Fibroblast of lung (primary cell): ENCODE results near the gene ARL15. TPM values are rescaled to one million over a fixed set of nuclear protein-coding genes. Genes with fewer than 3 reads are reported as not detected.

Experiments used
- DNase-seq, 2 donors: peaks; one replicate each; pipeline versions ENCODE4 v3.0.0 to v3.0.0-alpha.2; 2010; ENCODE audit warnings: low read depth in 2 of 2
- H2AFZ ChIP-seq: 2 replicates; pipeline ENCODE4 v1.5.1; 2012; ENCODE audit warnings: low read length, control low read depth, inconsistent platforms
- H3K27ac ChIP-seq: 2 replicates; pipeline ENCODE4 v1.5.1; 2011; ENCODE audit warnings: low read length, control low read depth; ENCODE audit not compliant: insufficient read depth
- H3K27me3 ChIP-seq: 2 replicates; pipeline ENCODE4 v1.5.1; 2011; ENCODE audit warnings: mild to moderate bottlenecking, low read length; ENCODE audit not compliant: control insufficient read depth, insufficient read depth
- H3K36me3 ChIP-seq: 2 replicates; pipeline ENCODE4 v1.5.1; 2011; ENCODE audit warnings: low read length; ENCODE audit not compliant: control insufficient read depth, insufficient read depth
- H3K4me1 ChIP-seq: 2 replicates; pipeline ENCODE4 v1.5.1; 2011; ENCODE audit warnings: low read length; ENCODE audit not compliant: control insufficient read depth, insufficient read depth; ENCODE audit errors: extremely low read depth
- H3K4me2 ChIP-seq: 2 replicates; pipeline ENCODE4 v1.5.1; 2011; ENCODE audit warnings: low read length, control low read depth; ENCODE audit not compliant: insufficient read depth; ENCODE audit errors: extremely low read depth
- H3K4me3 ChIP-seq, 4 experiments: fragments of 200-600 bp in 1 of 4; sonication (generic) in 1 of 4; replicated peaks in 1 of 4; 2 replicates each; pipeline ENCODE4 v1.5.1; 2011 to 2016; ENCODE audit warnings: low read length in 4 of 4, low read depth in 3 of 4, mild to moderate bottlenecking in 3 of 4, control low read depth in 2 of 4, inconsistent platforms in 1 of 4, mixed read lengths in 1 of 4; ENCODE audit not compliant: insufficient read depth in 1 of 4; ENCODE audit errors: control extremely low read depth in 1 of 4
- H3K79me2 ChIP-seq: 2 replicates; pipeline ENCODE4 v1.5.1; 2012; ENCODE audit warnings: mild to moderate bottlenecking, low read length, inconsistent platforms; ENCODE audit not compliant: control insufficient read depth, insufficient read depth
- H3K9ac ChIP-seq: 2 replicates; pipeline ENCODE4 v1.5.1; 2011; ENCODE audit warnings: mild to moderate bottlenecking, low read length, control low read depth; ENCODE audit not compliant: insufficient read depth
- H3K9me3 ChIP-seq: 2 replicates; pipeline ENCODE4 v1.5.1; 2012; ENCODE audit warnings: low read depth, low read length; ENCODE audit not compliant: control insufficient read depth, insufficient read depth
- H4K20me1 ChIP-seq: 2 replicates; pipeline ENCODE4 v1.5.1; 2011; ENCODE audit warnings: low read length; ENCODE audit not compliant: control insufficient read depth, insufficient read depth; ENCODE audit errors: extremely low read depth
- EZH2 ChIP-seq: IDR thresholded peaks from 2 replicates; pipeline ENCODE4 v1.5.1; 2012; ENCODE audit warnings: low read length, control low read depth, mild to moderate bottlenecking; ENCODE audit errors: missing control alignments
- polyA plus RNA-seq, 2 donors: library from polyadenylated mRNA; depleted of rRNA in 1 of 2; stranded (reverse) in 1 of 2; unstranded in 1 of 2; fragments of >200 nt; gene quantifications; 2 replicates each; pipeline ENCODE4 v1.2.1, GENCODE V29; 2011 to 2012; ENCODE audit warnings: missing spikeins in 1 of 2
- total RNA-seq: library from RNA; depleted of rRNA; stranded (reverse); fragments of >200 nt; gene quantifications from 2 replicates; pipeline ENCODE4 v1.2.1, GENCODE V29; 2014
- TF ChIP-seq, protein P1 (sequence below), 2 donors: IDR thresholded peaks in 1 of 2; conservative IDR thresholded peaks in 1 of 2; 1 replicate in 1 of 2; 2 replicates in 1 of 2; pipeline ENCODE4 v1.5.1; 2011 to 2012; ENCODE audit warnings: low read length in 2 of 2, control low read depth in 1 of 2, inconsistent platforms in 1 of 2, low read depth in 1 of 2, mild to moderate bottlenecking in 1 of 2

The ARL15 gene
- total and polyA plus RNA-seq, 2 donors (not counting 1 experiment from before 2014, with no cell fraction given), result 20.6 to 28.7 TPM

DNA sequence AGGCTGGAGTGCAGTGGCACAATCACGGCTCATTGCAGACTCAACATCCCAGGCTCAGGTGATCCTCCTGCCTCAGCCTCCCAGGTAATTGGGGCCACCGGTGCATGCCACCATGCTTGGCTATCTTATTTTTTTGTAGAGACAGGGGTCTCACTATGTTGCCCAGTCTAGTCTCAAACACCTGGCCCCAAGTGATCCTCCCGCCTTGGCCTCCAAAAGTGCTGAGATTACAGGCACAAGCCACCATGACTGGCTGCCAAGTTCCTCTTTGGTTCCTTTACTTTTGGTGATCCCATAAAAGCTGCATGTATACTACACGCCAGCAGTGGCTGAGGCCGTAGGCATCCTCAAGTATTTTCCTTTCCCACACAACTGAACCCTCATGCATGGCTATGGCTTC lies 11.4 kb downstream of the ARL15 start:
- H3K4me1 ChIP-seq, result peaks cover 2% of the 10 kb centered on the region
- H3K27me3 ChIP-seq, result no peaks in the 10 kb centered on the region
- H3K9me3 ChIP-seq, result no peaks in the 10 kb centered on the region
- H3K79me2 ChIP-seq, result no peaks in the 10 kb centered on the region
- no peak for DNase-seq
- no peaks in the 10 kb centered on the region for H3K36me3 ChIP-seq
- TF ChIP-seq EZH2, result no peak
- TF ChIP-seq, protein P1, sequence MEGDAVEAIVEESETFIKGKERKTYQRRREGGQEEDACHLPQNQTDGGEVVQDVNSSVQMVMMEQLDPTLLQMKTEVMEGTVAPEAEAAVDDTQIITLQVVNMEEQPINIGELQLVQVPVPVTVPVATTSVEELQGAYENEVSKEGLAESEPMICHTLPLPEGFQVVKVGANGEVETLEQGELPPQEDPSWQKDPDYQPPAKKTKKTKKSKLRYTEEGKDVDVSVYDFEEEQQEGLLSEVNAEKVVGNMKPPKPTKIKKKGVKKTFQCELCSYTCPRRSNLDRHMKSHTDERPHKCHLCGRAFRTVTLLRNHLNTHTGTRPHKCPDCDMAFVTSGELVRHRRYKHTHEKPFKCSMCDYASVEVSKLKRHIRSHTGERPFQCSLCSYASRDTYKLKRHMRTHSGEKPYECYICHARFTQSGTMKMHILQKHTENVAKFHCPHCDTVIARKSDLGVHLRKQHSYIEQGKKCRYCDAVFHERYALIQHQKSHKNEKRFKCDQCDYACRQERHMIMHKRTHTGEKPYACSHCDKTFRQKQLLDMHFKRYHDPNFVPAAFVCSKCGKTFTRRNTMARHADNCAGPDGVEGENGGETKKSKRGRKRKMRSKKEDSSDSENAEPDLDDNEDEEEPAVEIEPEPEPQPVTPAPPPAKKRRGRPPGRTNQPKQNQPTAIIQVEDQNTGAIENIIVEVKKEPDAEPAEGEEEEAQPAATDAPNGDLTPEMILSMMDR (conservative IDR thresholded peaks at IDR 0.05 in 1 of 2, IDR thresholded peaks at IDR 0.05 in 1 of 2; ENCODE audit: low read depth in 1 of 2, low read length in 2 of 2), result no peak
- H2AFZ ChIP-seq, result no peak overlapping the region
- H4K20me1 ChIP-seq, result no peaks in the 10 kb centered on the region
- H3K4me3 ChIP-seq, result no peak overlapping the region
- H3K4me2 ChIP-seq, result no peak overlapping the region
- no peak overlapping the region for H3K27ac ChIP-seq
- no peak overlapping the region for H3K9ac ChIP-seq

DNA sequence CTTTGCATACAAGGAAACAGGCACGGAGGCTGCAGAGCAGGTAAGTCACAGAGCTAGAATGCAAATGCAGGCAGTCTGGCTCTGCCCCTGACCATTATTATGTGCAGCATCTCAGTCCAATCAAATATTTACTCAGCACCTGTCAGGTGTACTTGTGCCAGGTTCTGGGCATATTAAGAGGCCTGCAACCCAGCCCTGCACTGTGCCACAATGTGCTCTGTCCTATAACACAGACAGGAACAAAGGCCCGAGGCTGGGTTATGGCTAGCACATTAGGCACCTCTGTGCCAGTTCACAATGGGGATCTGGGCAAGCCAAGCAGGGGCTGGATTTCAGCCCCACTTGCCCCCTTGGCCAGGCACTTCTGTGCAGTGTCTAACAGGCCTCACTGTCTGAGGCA lies 14.0 kb downstream of the ARL15 start:
- no peaks in the 10 kb centered on the region for H3K36me3 ChIP-seq
- H3K79me2 ChIP-seq, result no peaks in the 10 kb centered on the region
- H4K20me1 ChIP-seq, result no peaks in the 10 kb centered on the region
- H3K4me3 ChIP-seq, result no peak overlapping the region
- H2AFZ ChIP-seq, result no peak overlapping the region
- H3K27me3 ChIP-seq, result no peaks in the 10 kb centered on the region
- H3K9me3 ChIP-seq, result no peaks in the 10 kb centered on the region
- H3K4me1 ChIP-seq, result no peaks in the 10 kb centered on the region
- DNase-seq, result no peak
- no peak overlapping the region for H3K4me2 ChIP-seq
- H3K9ac ChIP-seq, result no peak overlapping the region
- no peak overlapping the region for H3K27ac ChIP-seq
- TF ChIP-seq EZH2, result no peak
- TF ChIP-seq, protein P1 (conservative IDR thresholded peaks at IDR 0.05 in 1 of 2, IDR thresholded peaks at IDR 0.05 in 1 of 2; ENCODE audit: low read depth in 1 of 2, low read length in 2 of 2), result no peak

DNA sequence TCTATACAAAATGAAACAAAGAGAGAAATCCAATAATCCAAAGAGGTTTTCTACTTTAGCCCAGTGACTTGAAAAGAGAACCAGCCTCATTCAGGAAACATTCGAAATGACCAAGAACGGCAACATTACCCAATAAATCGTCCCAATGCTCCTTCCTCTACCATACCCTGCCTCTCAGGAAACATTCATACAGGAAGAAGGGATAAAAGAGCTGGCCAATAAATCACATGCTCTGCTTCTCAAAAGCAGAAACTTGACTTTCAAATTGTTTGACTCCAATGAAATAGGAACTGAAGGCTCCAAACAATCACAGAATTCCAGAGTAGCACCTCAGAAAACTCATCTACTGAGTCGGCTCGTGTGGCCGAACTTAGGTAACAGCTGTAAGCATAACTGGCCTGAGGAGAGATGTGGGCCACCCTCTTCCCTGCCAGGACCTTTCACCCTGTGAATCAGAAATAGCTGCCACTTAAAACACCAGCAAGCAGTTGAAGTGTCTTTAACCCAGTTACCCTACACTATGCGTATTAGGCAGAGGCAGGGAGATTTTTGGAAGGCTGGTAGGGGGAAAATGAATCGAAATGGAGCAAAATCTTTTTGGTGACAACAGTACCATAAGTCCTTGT lies 14.6 kb downstream of the ARL15 start:
- H3K4me3 ChIP-seq, result no peak overlapping the region
- no peak overlapping the region for H3K9ac ChIP-seq
- no peaks in the 10 kb centered on the region for H4K20me1 ChIP-seq
- H3K36me3 ChIP-seq, result no peaks in the 10 kb centered on the region
- no peaks in the 10 kb centered on the region for H3K79me2 ChIP-seq
- no peak overlapping the region for H3K27ac ChIP-seq
- H3K9me3 ChIP-seq, result no peaks in the 10 kb centered on the region
- H3K4me1 ChIP-seq, result no peaks in the 10 kb centered on the region
- H3K4me2 ChIP-seq, result no peak overlapping the region
- no peak for TF ChIP-seq EZH2
- TF ChIP-seq, protein P1 (conservative IDR thresholded peaks at IDR 0.05 in 1 of 2, IDR thresholded peaks at IDR 0.05 in 1 of 2; ENCODE audit: low read depth in 1 of 2, low read length in 2 of 2), result no peak
- H3K27me3 ChIP-seq, result no peaks in the 10 kb centered on the region
- no peak overlapping the region for H2AFZ ChIP-seq
- DNase-seq, result no peak
